ENCODE measurements around the gene CARD9.

- no peak for TF ChIP-seq CTCF (IDR thresholded peaks at IDR 0.05; ENCODE audit: low read length)
- TF ChIP-seq EZH2 (IDR thresholded peaks at IDR 0.05; ENCODE audit: borderline replicate concordance, low read length) = no peak
Observed at GRCh38 chr9:136343121-136343883, 30.2 kb downstream of the CARD9 start.

Measured in OCI-LY1 (cell line).